T1000 (cell line): ENCODE results near the gene P2RY11.

Source experiments
- DNase-seq: peaks from one replicate; lab custom pipeline; 2025; ENCODE audit warnings: mixed read lengths; lab: John Stamatoyannopoulos, UW

P2RY11 gene

GRCh38 chr19:10141479-10141878 lies 30.0 kb downstream of the P2RY11 start:
- DNase-seq: no peak

DNA sequence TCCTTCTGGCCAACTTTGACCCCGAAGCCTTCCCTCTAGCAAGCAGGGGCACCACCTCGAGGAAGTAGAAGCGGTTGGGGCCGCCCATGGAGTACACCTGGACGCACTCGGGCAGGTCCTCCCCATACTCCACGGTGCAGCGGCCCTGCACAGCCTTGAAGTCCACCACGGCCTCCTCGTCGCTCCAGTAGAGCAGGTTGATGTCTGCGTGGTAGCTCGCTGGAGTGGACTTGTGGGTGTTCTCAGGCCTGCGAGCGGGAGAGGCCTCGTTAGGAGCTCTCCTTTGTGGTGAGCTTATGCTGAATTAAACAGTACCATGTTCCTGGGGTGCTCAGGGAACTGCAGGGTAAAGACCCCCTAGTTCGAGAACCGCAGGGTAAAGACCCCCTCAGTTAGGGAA lies 30.5 kb downstream of the P2RY11 start:
- no peak for DNase-seq

DNA sequence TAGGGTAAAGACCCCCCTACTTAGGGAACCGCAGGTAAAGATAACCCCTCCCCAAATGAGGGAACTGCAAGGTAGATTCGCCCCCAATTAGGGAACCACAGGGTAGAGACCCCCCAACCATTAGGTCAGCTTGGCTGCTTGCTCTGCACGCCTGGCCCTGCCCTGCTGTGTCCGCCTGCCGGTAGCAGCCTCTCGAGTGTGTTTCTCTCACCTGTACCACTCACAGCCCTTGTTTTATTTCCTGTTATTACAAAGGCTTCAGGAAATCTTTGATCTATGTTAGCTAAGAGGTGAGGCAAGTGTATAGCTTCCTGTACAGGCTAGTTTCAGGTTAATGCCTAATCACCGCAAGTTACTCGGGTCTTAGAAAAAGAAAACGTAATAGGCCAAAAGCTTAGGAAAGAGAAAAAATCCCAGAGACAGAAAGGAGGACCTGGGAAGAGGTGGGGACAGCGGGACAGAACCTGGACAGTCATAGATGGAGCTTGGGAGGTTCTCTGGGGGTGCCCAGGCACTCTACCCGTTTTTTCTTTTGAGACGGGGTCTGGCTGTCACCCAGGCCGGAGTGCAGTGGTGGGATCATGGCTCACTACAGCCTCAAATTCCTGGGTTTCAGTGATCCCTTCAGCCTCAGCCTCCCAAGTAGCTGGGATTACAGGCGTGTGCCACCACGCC lies 31.3 kb downstream of the P2RY11 start:
- DNase-seq: no peak

GRCh38 chr19:10143681-10144080 lies 32.2 kb downstream of the P2RY11 start:
- DNase-seq: no peak

DNA sequence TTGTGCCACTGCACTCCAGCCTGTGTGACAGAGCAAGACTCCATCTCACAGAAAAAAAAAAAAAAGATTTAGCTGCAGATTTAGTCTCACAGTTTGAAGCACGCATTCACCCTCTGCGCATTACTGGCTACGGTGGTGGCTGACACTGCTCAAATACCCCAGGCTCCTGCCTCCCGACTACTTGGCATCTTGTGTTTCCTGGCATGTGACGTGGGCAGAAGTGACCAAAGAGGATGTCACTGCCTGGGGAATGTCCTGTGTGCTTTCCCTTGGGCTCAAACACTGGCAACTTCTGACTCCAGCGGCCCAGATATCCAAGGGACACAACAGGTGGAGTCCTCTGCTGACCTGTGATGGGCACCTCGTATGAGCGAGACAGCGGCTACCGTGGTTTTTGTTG lies 32.9 kb downstream of the P2RY11 start:
- DNase-seq: no peak

DNA sequence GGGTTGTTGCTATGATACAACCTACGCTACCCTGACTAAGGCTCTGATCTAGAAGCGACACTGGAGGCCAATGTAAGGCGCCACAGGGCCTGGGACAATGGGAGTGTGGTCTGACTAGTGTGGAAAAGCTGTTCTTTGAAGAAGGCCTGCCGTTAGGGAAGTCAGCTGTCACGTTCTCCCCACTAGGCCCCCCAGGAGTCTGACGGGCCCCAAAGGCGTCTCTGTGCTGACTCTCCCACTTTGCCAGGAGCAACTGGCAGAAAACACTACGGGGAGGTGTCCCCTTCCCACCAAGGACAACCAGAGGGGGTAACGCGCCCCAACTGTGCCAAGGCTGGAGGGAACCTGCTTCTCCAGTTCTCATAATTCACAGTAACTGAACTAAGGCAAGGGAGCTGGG lies 33.5 kb downstream of the P2RY11 start:
- no peak for DNase-seq

- no peak for DNase-seq
Observed at GRCh38 chr19:10146142-10146541, 34.6 kb downstream of the P2RY11 start.

DNA sequence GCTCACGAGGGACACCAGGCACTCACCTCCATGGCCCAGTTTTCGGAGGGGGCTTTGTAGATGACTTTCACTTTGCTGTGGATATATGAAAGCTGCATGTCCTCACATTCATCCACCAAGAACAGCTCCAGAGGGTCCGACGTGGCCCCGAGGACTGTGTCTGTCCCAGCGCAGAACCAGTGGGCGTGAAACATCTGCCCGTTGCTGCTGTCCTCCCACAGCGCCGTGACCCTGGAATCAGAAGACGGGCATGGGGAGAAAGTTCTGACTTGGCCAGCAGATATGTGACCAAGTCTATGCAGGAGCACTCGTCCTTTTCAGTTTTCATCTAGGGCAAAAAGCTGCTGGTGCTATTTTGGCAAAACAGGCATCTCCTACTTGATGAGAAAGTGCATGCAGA lies 37.9 kb downstream of the P2RY11 start:
- no peak for DNase-seq

DNA sequence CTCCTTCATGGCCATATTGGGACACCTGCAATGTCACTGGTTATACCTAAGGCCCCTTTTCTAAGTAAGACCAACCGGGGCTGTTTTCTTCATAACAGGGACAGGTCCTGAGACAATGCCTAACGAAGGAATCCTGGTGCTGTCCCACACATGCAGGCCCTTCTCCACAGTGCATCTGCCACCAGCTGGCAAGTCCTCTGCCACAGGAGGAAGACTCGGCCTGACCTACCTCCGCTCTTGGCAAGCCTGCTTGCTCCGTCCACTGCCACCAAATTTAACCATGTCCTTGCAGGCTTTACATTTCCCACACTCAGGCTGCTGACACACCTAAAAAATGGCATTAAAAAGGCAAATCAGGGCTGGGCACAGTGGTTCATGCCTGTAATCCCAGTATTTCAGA lies 40.0 kb downstream of the P2RY11 start:
- DNase-seq: no peak

DNA sequence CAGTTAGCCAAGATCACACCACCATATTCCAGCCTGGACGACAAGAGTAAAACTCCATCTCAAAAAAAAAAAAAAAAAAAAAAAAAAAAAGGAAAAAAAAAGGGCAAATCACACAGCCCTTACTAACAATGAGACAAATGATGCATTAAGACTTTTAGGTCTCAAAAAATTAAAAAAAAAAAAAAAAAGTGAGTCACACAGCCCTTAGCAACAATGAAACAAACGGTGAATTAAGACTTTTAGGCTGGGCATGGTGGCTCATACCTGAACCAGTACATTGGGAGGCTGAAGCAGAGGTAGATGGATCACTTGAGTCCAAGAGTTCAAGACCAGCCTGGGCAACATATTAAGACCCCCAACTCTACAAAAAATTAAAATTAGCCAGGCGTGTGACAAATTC lies 40.6 kb downstream of the P2RY11 start:
- no peak for DNase-seq

DNA sequence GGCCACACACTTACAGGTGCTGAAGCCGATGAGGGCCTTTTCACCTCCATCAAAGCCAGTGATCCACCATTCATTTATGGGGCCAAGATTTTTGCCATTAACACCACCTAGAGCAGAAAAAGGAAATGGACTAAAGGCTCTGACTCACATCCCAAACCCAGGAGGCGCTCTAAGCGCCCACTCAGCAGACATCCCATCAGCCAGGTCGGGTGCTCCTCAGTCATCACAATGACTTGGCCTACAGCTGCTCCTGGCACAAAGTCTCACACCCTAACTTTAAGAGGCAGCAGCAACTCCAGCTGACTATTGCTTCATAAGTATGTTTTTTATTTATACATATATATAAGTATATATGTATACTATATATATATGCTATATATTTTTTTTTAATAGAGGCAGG lies 44.3 kb downstream of the P2RY11 start:
- DNase-seq: no peak

- no peak for DNase-seq
Observed at GRCh38 chr19:10158071-10158470, 46.6 kb downstream of the P2RY11 start.

DNA sequence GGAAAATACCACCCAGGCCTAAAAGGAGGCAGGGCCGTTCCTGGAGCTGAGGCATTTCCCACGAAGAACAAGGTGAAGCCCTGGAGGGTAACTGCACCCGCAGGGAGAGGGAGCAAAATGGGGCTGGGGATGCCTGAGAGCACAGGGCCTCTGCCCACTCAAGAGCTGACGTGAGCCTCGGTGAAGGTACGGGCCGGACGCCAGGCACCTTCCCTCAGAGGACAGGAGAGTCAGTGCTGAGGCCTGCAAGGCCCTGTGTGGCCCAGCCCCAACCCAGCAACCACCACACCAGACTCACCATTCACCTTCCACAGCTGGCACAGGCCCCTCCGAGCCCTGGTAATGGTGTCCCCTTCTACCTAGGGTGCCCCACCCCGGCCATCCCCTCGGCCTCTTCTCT lies 47.0 kb downstream of the P2RY11 start:
- DNase-seq: no peak

GRCh38 chr19:10159610-10160009 lies 48.1 kb downstream of the P2RY11 start:
- DNase-seq: no peak

DNA sequence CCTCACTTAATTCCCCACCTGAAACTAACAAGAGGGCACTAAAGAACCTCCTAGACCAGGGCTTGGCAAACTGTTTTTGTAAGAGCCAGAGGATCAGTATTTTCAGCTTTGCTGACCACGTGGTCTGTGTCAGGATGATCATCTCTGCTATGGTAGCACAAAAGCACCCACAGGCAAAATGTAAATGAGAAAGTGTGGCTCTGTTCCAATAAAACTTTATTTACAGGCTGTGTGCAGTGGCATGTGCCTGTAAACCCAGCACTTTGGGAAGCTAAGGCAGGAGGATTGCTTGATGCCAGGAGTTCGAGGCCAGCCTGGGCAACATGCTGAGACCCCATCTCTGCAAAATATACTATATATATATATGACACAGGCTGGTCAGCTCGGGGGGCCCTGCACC lies 52.0 kb downstream of the P2RY11 start:
- DNase-seq: no peak
